Breast epithelium (tissue), 4 donors: Measurements from ENCODE around the gene NAB2. TPM values are rescaled to one million over a fixed set of nuclear protein-coding genes. Genes with fewer than 3 reads are reported as not detected.

ENCODE experiments used
- DNase-seq, 2 donors: peaks; one replicate each; pipeline ENCODE4 v3.0.0-alpha.2; 2019; ENCODE audit warnings: low spot score in 2 of 2
- H3K27ac ChIP-seq, 2 donors: fragments of 200-600 bp; sonication (generic) in 1 of 2; one replicate each; pipeline ENCODE4 v1.5.1; 2016 to 2019; ENCODE audit warnings: mild to moderate bottlenecking in 1 of 2
- H3K27me3 ChIP-seq, 2 donors: fragments of 200-600 bp; sonication (generic) in 1 of 2; one replicate each; pipeline versions ENCODE4 v1.5.1 to v1.6.0; 2017 to 2019; ENCODE audit warnings: control low read depth in 1 of 2, mild to moderate bottlenecking in 1 of 2
- H3K36me3 ChIP-seq: fragments of 200-600 bp; one replicate; pipeline ENCODE4 v1.5.1; 2019
- H3K4me1 ChIP-seq, 2 donors: fragments of 200-600 bp; sonication (generic); one replicate each; pipeline ENCODE4 v1.5.1; 2016 to 2019; ENCODE audit warnings: control low read depth in 1 of 2
- H3K4me3 ChIP-seq, 3 donors: fragments of 200-600 bp; sonication (generic); 1 replicate in 2 of 3; 2 replicates in 1 of 3; pipeline ENCODE4 v1.5.1; 2016 to 2019; ENCODE audit warnings: mild to moderate bottlenecking in 3 of 3, moderate library complexity in 2 of 3
- H3K9me3 ChIP-seq, 2 donors: fragments of 200-600 bp; sonication (generic) in 1 of 2; one replicate each; pipeline ENCODE4 v1.5.1; 2016 to 2019; ENCODE audit warnings: control low read depth in 1 of 2
- CTCF ChIP-seq, 3 donors: fragments of 450-650 bp; IDR thresholded peaks; one replicate each; pipeline ENCODE4 v1.5.1; 2016 to 2017; ENCODE audit warnings: antibody characterized with exemption in 3 of 3, mild to moderate bottlenecking in 3 of 3, moderate library complexity in 3 of 3
- POLR2A ChIP-seq: fragments of 450-650 bp; IDR thresholded peaks from one replicate; pipeline ENCODE4 v1.6.1; 2016; ENCODE audit warnings: antibody characterized with exemption, mild to moderate bottlenecking, moderate library complexity
- POLR2AphosphoS5 ChIP-seq, 3 donors: sonication (generic); formaldehyde crosslinking; IDR thresholded peaks; one replicate each; pipeline ENCODE4 v1.6.1; 2017; ENCODE audit warnings: antibody characterized with exemption in 3 of 3
- intact Hi-C: fragments of 100-400 bp; cut with DNase I; formaldehyde crosslinking; loops from one replicate; pipeline ENCODE4 v1.15.1; 2023; ENCODE audit warnings: low total_unique reads
- total RNA-seq, 3 donors: library from RNA; depleted of rRNA; stranded (reverse); fragments of >200 nt; gene quantifications; one replicate each; pipeline ENCODE4 v1.1.0, GENCODE V29; 2016

The NAB2 gene
- total RNA-seq, 3 donors from 2014 or later, result 9.0 to 33.2 (median 24.6) TPM

DNA sequence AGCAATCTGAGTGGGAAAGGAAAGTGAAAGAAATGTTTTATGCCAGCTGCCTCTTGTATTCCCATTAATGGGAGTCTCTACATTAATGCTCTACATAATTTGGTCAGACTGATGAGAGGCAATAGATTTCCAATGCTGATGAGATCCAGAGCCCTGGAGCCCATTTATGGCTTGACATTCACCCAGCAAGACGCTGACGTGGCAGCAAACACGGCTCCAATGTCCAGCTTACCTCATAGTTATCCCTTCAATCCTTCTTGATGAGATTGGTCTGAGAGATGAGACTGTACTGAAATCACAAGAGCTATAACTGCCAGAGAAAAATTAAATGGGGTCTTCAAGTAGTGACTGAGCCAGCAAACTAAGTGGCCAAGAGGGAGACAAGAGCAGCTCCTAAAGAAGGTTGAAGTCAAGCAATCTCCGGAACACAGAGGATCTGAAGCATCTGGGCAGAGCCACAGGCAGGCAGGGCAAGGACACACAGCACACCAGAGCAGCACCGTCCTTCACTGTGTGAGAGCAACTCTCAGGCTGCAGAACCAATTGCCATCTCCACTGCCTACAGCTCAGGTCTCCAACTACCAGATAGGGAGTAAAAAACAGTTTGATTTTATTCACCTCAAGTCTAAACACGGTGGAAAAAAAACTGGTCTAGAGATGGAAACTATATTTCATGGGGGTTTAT is 31.7 kb upstream of the NAB2 start:
- Histone ChIP-seq H3K27me3 (no peaks in the 10 kb centered on the region), H3K27ac (no peak overlapping the region), H3K9me3 (no peaks in the 10 kb centered on the region), H3K4me1 (no peaks in the 10 kb centered on the region), H3K4me3 (no peak overlapping the region), H3K36me3 (peaks cover 5% of the 10 kb centered on the region)
- no peak for TF ChIP-seq POLR2A
- TF ChIP-seq CTCF (IDR thresholded peaks at IDR 0.05), result no peak
- TF ChIP-seq POLR2AphosphoS5 (IDR thresholded peaks at IDR 0.05), result no peak
- no peak for DNase-seq
- intact Hi-C loops, result no loop called here

GRCh38 chr12:57058454-57058853 is 30.5 kb upstream of the NAB2 start:
- intact Hi-C loops, result no loop called here
- H3K9me3 ChIP-seq, result no peaks in the 10 kb centered on the region

GRCh38 chr12:57063991-57064685 is 24.8 kb upstream of the NAB2 start:
- no peak for DNase-seq
- Histone ChIP-seq H3K27ac (no peak overlapping the region), H3K4me3 (no peak overlapping the region), H3K4me1 (no peaks in the 10 kb centered on the region), H3K9me3 (no peaks in the 10 kb centered on the region), H3K36me3 (peaks cover 5% of the 10 kb centered on the region), H3K27me3 (no peaks in the 10 kb centered on the region)
- intact Hi-C loops, result no loop called here
- TF ChIP-seq CTCF (IDR thresholded peaks at IDR 0.05) (no peak), POLR2AphosphoS5 (IDR thresholded peaks at IDR 0.05) (no peak), POLR2A (no peak)

More at GRCh38 chr12:57058454-57058853, 30.5 kb upstream of the NAB2 start:
- Histone ChIP-seq H3K4me3 (no peak overlapping the region), H3K27me3 (no peaks in the 10 kb centered on the region), H3K36me3 (peaks cover 5% of the 10 kb centered on the region), H3K27ac (no peak overlapping the region), H3K4me1 (no peaks in the 10 kb centered on the region)
- DNase-seq, result no peak
- TF ChIP-seq CTCF (IDR thresholded peaks at IDR 0.05) (no peak), POLR2A (no peak), POLR2AphosphoS5 (IDR thresholded peaks at IDR 0.05) (no peak)

- TF ChIP-seq POLR2AphosphoS5 (IDR thresholded peaks at IDR 0.05), result no peak
- TF ChIP-seq CTCF (IDR thresholded peaks at IDR 0.05), result no peak
- TF ChIP-seq POLR2A, result no peak
- H3K4me1 ChIP-seq, result no peaks in the 10 kb centered on the region
- DNase-seq, result no peak
- intact Hi-C loops, result no loop called here
- H3K27ac ChIP-seq, result no peak overlapping the region
- no peaks in the 10 kb centered on the region for H3K36me3 ChIP-seq
- no peaks in the 10 kb centered on the region for H3K27me3 ChIP-seq
- no peaks in the 10 kb centered on the region for H3K9me3 ChIP-seq
- H3K4me3 ChIP-seq, result no peak overlapping the region
Observed at GRCh38 chr12:57066245-57066644, 22.7 kb upstream of the NAB2 start.

- Histone ChIP-seq H3K27ac (peak overlapping the region; percentile 65 to 67), H3K4me3 (no peak overlapping the region), H3K9me3 (no peaks in the 10 kb centered on the region), H3K27me3 (no peaks in the 10 kb centered on the region), H3K4me1 (no peaks in the 10 kb centered on the region), H3K36me3 (no peaks in the 10 kb centered on the region)
- TF ChIP-seq POLR2A, result no peak
- peak in 2 of 3 donors; percentile 70 for TF ChIP-seq POLR2AphosphoS5 (IDR thresholded peaks at IDR 0.05)
- TF ChIP-seq CTCF (IDR thresholded peaks at IDR 0.05), result peak; percentile 92 to 97 (median 95)
- DNase-seq, result peak in 1 of 2 donors; percentile 68
- intact Hi-C loops, result no loop called here
Observed at GRCh38 chr12:57069523-57069922, 19.4 kb upstream of the NAB2 start.
